Neural cell (in vitro differentiated cells): Measurements from ENCODE around the gene PCGF3.

Experiments
- CTCF ChIP-seq: fragments of 450-650 bp; IDR thresholded peaks from 2 replicates; pipeline ENCODE4 v1.5.1; 2014; ENCODE audit warnings: antibody characterized with exemption, mild to moderate bottlenecking, moderate library complexity; ENCODE audit not compliant: poor library complexity, severe bottlenecking
- EP300 ChIP-seq: fragments of 450-650 bp; conservative IDR thresholded peaks from 2 replicates; pipeline ENCODE4 v1.6.1; 2014; ENCODE audit warnings: antibody characterized with exemption, mild to moderate bottlenecking, moderate library complexity; ENCODE audit not compliant: poor library complexity, severe bottlenecking
- EZH2 ChIP-seq: fragments of 200-600, 300-800 bp; shearing (Covaris generic), sonication (generic); IDR thresholded peaks from 2 replicates; pipeline ENCODE4 v1.6.1; 2014; ENCODE audit warnings: antibody characterized with exemption, low read length, borderline replicate concordance, mild to moderate bottlenecking; ENCODE audit not compliant: insufficient read depth, poor library complexity, severe bottlenecking
- MXI1 ChIP-seq: fragments of 450-650 bp; conservative IDR thresholded peaks from 2 replicates; pipeline ENCODE4 v1.6.1; 2014; ENCODE audit warnings: antibody characterized with exemption, mild to moderate bottlenecking; ENCODE audit not compliant: poor library complexity, severe bottlenecking
- POLR2AphosphoS5 ChIP-seq: IDR thresholded peaks from 2 replicates; pipeline ENCODE4 v1.6.1; 2012
- REST ChIP-seq: IDR thresholded peaks from 2 replicates; pipeline ENCODE4 v1.6.1; 2012; ENCODE audit warnings: borderline replicate concordance
- SMC3 ChIP-seq: fragments of 450-650 bp; conservative IDR thresholded peaks from 2 replicates; pipeline ENCODE4 v1.6.1; 2014; ENCODE audit warnings: antibody characterized with exemption, mild to moderate bottlenecking, moderate library complexity; ENCODE audit not compliant: poor library complexity
- TAF1 ChIP-seq: IDR thresholded peaks from 2 replicates; pipeline ENCODE4 v1.6.1; 2012; ENCODE audit warnings: low read depth

GRCh38 chr4:785332-786073, 79.9 kb downstream of the PCGF3 start:
- TF ChIP-seq MXI1 (no peak), SMC3 (no peak), CTCF (no peak), EZH2 (peak; percentile 30), POLR2AphosphoS5 (no peak), TAF1 (no peak), REST (no peak), EP300 (no peak)
